GM20000 (cell line): ENCODE results near the gene TOMM70.

Source experiments
- DNase-seq: peaks from one replicate; pipeline ENCODE4 v3.0.0; 2012; ENCODE audit warnings: low spot score
- CTCF ChIP-seq: IDR thresholded peaks from 2 replicates; pipeline ENCODE4 v1.5.1; 2012; ENCODE audit warnings: mild to moderate bottlenecking, control low read depth; ENCODE audit errors: extremely low read depth, missing control alignments

Gene TOMM70

GRCh38 chr3:100401674-100402041 is 769 bp upstream of the TOMM70 start:
- TF ChIP-seq CTCF = no peak
- peak; percentile 13 for DNase-seq

- DNase-seq = no peak
- no peak for TF ChIP-seq CTCF
Measured at GRCh38 chr3:100400419-100400779, 490 bp downstream of the TOMM70 start.

GRCh38 chr3:100399341-100400071 is 1.4 kb downstream of the TOMM70 start:
- no peak for DNase-seq
- no peak for TF ChIP-seq CTCF

GRCh38 chr3:100396967-100397366 is 3.9 kb downstream of the TOMM70 start:
- no peak for TF ChIP-seq CTCF
- DNase-seq = no peak

- peak; percentile 14 for DNase-seq
- no peak for TF ChIP-seq CTCF
Measured at GRCh38 chr3:100395679-100396431, 5.0 kb downstream of the TOMM70 start.

GRCh38 chr3:100389025-100389424 is 11.9 kb downstream of the TOMM70 start:
- no peak for TF ChIP-seq CTCF
- no peak for DNase-seq

GRCh38 chr3:100386437-100387074 is 14.3 kb downstream of the TOMM70 start:
- no peak for TF ChIP-seq CTCF
- no peak for DNase-seq
